SIG-M5 (cell line): ENCODE results near the gene ALK.

Experiments used
- DNase-seq: peaks from one replicate; lab custom pipeline; 2025; lab: John Stamatoyannopoulos, UW

ALK gene

DNA sequence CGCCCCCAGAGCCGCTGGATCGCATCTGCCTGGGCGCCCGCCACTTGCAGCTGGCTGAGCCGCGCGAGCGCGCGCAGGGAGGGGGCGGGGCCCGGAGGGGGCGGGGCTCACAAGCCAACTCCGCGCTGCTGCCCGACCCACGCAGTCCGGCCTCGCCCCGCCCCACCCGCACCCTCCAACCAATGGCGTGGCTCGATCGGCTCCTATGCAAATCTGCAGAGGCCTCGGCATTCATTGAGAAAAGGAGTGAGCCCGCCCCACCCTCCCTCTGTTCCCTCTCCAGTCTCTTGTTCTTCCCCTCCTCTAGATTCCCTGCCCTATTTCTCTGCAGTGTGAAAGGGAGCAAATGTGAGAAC lies at the start of gene ALK:
ALK (minus strand) TSS at position 27 of the 356 bp plus-strand sequence. CDS start 927 bp downstream, outside the sequence.
- no peak for DNase-seq

DNA sequence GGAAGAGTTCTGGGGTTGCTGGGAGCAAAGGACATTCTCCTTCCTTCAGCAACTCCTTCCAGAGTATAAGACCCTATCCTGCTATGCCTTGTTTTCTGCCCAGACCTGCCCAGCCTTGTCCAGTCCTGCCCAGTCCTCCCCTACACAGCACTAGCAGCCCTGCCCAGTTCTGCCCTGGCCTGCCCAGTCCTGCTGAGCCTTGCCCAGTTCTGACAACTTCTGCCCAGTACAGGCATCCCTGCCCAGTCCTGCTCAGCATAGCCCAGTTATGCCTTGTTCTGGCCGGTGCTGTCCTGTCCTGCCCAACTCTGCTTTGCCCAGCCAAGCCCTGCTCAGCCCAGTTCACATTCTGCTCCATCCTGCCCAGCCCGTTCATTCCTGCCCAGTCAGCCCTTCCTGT lies 44.9 kb upstream of the ALK start:
- DNase-seq: no peak

DNA sequence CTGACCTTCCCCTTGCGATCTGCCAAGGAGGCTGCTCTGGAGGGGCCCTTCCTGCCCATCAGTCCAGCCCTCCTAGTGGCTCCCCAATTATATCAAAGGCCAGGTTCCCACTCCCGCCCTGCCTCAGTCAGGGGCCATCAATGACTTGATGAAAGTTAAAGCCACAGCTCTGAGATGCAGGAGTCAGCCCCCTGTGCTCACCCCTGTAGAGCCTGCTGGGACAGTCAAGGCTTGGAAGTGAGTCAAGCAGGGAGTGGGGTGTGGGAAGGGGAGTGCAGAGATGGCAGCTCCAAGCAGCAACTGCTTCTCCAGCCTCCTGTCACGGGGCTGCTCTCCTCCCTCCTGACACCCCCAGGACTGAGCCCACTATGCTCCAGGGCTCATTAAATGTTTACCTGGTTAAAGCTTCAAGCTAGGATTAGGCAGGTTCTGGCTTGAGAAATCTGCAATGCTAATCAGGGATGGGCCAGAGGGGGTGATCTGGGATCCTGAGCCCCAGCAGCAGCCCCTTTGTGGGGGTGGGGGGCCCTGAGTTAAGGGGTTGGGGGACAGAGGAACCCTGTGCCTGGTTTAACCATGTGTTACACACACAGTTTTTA lies 42.7 kb upstream of the ALK start:
- DNase-seq: no peak

DNA sequence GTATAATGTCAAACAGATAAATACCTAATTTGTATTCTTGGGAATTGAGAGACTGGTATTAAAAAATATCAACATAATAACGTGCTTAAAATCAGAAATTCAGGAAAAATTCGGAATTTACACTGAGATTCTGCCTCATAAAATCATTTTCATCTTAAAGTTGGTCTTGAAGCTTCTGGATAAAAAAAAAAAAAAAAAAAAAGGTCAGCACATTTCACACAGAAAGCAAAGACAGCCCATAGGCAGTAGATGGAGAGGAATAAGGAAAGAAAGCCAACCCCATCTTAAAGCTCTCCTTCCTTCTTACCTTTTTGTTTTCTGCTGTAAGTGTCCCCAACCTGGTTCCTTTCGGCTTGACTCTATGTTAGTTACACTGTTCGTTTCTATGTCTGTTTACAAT lies 41.5 kb upstream of the ALK start:
- no peak for DNase-seq

DNA sequence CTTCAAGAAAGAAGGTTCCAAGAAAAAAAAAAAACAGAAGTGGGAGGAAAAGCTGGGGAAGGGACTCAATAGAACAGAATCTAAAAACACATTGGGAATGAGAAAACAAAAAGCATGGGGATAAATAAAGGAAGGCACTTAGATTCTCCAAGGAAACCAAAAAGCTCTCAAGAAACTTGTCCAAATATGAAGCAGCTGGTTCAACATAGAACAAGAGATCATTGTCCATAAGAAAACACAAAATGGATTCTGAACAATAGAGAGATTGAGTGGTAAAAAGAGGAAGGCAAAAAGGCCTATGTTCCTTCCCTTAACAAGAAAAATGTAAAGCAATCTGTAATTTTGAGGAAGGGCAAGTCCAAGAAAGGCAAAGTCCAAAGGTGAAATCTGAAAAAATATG lies 32.9 kb upstream of the ALK start:
- DNase-seq: no peak

DNA sequence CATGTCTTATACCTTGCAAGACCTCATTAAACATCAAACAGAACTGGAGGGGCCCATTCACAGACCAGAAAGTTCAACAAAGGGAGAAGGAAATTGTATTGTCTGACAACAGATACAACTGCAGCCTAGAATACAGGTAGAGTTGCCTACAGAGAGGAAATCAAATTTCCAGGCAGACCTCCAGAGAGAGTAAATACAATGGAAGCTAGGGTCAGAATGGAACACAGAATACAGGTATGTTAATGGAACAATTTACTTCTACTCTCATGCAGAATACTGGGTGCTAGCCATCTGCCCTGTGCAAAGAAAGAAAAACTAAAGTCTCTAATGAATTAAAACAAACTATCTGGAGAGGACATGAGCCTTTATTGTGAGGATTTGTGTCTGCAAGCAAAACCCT lies 31.6 kb upstream of the ALK start:
- DNase-seq: no peak

DNA sequence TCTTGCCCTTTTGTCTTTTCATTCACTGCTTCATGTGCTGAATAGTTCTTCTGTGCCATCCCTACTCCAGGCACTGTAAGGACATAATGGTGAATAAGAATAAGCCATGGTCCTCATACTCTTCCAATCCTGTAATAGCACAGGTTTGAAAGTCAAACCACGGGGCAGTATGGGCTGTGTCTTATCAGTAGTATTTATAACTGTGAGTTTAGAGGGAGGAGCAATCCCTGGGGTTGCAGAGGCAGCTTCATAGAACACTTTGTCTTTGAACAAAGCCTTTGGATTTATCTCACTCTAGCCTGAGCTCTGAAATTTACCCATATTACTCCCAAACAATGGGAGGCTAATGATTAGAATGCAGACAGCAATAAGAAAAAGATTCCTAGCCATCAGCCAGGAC lies 30.2 kb upstream of the ALK start:
- DNase-seq: no peak

DNA sequence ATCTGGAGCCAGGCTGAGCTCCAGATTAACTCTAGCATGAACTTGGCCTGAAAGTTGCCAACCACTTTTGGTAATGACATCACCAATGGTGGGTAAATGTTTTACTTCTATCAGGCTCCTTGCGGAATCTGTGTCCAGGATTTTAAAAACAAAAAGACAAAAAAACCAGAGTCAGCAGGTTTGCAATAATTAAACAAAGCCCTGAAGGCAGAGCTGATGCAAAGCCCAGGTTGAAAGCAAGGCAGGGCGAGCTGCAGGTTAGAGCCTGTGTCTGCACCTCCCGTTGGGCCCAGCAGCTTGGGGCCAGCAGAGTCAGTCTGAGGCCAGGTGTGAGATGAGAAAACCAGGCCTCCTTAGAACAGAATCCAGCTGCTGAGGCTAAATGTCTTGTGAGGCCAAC lies 29.1 kb upstream of the ALK start:
- DNase-seq: no peak

DNA sequence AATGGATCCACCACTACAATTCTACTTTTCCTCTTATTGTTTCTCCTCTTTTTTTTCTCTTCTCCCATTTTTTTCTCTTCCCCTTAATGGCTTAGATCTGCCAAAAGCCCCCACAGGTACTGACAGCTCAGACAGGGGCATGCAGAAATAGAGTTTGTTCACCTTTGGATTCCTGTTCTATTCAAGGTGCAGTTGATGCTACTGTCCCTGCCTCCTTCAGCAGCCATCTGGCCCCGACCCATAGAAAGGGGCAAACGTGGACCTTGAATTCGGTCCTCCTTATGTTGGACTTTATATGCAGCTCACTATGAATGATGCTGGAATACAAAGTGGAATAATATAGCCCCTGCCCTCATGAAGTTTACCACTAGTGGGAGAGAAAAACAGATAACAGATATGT lies 27.7 kb upstream of the ALK start:
- no peak for DNase-seq

DNA sequence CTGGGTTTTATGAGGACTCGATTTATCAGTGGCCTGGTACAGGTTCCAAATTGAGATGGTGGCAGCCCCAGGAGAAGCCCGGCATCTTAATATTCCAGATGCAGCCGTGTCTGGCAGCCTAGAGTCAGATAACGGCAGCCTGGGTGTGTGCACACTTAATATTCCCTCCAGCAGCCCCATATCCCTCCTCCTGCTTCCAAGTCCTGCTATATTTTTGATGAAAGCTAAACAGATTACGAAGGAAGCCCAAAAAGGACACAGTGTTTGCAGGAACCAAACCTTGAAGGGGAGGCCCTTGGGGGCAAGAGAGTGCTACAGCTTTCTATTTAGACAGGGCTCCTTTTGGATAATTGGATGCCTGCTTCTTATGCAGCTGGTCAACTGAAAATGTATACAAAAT lies 25.1 kb upstream of the ALK start:
- no peak for DNase-seq

DNA sequence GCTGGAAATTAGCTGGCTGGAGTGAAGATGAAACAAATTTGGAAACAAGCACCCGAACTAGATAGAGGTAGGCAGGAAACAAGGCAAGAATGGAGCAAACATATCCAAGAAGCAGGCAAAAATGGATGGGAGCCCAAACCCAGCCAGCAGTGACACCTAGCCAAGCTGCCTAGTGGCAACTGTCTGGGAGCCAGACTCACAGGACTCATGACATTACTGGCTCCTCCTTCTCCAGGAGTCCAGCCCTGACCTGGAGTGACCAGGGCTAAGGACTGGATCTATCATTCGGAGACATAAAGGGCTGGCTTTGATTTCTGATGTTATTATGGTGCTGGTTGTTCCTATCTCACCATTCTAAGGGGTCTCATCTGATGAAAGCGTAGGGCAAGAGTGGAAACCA lies 21.3 kb upstream of the ALK start:
- DNase-seq: no peak

DNA sequence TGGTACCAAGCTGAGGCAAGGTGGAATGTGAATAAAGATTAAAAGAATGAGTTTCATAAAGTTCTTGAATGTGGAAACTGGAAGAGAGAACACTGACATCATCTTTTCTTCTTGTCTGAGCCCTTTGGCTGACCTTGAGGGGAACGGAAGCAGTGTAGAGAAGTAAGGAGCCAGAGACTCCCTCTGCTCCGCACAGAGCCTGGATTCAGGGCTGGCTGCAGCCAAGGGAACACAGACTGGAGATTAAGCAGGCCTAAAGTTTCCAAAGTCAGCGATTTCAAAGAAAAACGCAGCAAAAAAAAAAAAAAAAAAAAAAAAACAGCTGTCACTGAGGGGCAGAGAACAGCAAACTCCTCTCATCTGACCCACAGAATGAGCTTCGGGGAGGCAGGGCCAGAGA lies 19.3 kb upstream of the ALK start:
- no peak for DNase-seq

DNA sequence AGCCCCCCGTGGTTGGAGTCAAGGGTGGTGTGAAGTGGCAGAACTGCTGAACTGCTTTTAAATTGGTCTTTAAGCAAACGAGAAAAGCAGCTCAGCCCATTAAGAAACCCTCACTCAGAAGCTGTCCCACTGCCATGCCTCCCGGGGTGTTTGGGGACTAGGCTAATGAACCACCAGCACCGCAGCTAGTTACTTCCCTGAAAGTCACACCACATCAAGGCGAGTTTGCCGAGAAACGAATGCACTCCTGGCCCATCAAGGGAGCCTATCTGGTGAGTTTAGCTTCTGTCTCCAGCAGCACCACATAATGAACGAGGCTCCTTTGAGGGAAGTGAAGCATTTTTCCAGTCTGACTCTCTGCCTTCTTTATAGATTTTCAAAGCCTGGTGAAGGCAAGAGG lies 14.6 kb upstream of the ALK start:
- no peak for DNase-seq

DNA sequence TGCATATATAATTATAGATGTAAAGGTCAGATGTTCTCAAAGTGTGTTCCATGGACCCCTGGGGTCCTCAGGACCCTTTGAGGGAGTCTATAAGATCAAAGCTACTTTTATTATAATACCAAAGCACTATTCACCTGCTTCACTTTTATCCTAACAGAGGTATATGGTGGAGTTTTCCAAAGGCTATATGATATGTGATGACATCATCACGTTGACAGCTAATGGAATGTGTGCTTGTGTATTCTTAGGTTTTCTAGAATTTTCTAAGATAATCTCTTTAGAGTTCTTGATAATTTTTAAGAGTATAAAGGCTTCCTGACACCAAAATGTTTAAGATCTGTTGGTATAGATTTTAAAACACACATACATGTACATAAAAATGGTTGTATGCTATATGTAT lies 10.4 kb upstream of the ALK start:
- DNase-seq: no peak

DNA sequence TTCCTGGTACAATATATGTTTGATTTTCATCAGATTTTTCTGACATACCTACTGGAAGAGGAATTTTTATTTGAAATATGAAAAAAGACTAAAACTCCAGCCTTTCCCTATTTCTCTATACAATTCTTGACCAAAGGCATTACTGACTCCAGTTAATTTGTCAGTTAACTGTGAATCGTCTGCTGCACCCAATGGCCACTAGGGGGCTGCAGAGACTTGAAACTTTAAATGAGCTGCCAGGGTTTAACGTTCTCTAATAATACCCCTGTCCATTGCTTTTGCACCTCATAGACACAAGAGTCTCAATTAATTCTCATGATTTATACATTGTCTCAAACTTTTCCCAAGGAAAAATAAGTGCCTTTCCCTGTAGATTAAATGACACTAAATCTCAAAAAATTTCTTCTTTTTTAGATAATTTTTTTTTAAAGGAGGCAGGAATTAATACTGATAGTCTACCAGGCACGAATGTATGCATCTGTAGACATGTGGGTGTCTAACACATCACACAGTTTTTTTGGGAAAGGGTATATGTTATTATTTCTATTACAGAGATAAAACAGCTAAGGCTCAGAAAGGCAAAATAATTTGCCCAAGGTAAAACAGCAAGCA lies 1.8 kb upstream of the ALK start:
- no peak for DNase-seq

DNA sequence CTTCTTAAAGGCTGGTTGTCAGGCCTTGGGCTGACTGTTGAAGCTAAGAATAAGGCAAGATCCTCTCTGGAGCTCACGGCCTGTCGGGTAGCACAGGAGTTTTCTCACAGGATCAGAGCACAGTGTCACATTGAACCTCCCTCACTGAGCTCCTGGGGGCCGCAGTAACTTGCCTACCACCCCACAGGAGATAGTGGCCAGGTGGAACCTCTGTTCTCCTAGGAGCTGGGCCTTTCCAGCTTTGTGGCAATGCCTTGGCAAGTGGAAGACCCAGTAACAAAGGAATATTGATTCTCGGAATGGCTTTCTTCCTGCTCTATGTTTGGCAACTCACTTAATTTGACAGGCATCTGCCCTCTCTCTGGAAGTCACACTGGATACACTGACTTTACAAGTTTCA lies 1.2 kb upstream of the ALK start:
- no peak for DNase-seq

DNA sequence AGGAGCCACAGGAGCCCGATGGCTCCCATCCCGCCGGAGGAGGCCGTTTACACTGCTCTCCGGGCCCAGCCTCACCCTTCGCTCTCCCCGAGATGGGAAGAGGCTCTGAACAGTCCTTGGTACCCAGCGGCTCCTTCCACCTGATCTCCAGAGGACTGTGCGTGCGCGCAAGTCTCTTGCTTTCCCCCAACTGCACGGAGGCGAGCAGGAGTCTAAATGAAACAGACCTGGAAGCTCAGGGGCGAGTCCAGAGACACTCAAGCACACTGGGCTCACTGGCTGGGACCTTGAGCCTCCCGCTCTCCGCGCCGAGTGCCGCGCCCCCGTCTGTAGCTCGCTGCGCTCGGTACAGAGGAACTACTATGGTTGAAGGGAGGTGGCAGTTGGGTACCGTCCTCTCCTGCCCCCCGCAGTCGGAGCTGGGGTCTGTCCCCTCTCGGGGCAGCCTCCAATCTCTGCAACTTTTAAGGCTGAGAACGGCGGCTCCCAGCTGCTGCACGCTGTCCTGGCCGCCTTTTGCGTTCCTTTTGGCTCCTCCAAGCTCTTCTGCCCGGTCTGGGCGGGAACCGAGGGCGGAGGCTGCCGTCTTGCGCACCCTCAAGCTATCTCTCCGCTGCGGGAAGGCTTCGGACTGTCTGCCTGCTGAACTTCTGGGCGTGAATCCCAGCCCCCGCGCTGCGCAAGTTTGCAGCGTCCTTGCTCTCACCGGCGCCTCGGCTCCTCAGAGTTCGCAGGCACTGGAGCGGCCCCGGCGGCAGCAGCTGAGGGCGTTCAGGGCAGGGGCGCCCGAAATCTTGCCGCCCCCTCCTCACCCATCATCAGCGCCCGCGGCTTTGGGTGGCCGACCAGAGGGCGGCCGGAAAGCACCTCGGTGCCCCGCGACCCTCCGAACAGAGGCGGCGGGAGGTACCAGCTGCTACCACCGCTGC lies 491 bp downstream of the ALK start:
- DNase-seq: no peak

DNA sequence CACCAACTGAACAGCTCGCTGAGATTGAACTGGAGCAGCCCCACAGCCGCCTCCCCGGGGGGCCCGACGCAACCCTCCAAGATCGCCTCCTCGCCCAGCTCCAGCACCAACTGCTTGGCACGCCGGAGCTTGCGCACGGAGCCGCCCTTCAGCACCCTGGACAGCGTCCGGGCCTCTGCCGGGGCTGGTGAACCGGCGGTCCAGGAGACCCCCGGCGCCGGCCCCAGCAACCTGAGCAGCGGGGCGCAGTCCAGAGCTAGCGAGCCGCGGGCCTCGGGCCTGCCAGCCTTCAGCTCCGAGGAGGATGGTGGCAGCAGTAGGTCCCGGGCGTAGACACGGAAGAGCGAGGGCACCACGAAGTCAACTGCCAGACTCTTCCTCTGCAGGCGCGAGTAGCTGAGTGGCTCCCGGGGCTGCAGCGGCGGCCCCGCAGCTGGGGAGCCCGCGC lies 1.2 kb downstream of the ALK start:
- DNase-seq: no peak

DNA sequence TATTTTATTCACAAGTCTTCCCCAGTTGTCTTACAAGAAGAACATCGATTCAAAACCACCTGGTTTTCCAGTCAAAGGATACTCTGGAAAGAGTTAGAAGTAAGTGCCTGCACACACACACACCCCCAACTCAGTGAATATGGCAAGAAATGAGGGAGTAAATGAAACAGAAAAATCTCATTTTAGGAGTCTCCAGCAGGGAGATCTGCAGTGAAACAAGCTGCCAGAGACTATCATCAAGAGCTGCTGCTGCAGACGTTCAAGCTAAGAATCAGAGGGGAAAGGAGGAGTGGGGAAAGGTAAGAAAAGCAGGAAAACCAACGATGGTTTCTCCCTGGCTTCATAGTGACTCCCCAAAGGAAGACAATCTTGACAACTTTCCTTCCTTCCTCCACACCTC lies 2.4 kb downstream of the ALK start:
- DNase-seq: no peak

DNA sequence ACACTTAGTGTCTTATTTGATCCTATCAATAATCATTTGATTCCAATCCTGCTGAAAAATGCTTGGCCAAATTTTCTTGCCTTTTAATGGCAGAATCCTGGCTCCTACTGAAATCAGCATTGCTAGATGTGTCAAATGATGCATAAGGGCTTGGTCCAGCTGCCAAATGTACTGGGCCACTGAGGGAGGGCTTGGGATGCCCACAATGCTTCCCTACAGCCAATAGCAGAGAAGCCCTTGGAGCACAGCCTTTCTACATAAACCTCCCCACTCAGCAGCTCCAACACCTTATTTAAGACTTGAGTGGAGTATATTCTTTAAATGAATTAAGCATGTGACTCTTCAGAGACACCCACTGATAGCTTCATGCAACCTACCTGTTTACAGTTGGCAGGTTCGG lies 3.6 kb downstream of the ALK start:
- DNase-seq: no peak

DNA sequence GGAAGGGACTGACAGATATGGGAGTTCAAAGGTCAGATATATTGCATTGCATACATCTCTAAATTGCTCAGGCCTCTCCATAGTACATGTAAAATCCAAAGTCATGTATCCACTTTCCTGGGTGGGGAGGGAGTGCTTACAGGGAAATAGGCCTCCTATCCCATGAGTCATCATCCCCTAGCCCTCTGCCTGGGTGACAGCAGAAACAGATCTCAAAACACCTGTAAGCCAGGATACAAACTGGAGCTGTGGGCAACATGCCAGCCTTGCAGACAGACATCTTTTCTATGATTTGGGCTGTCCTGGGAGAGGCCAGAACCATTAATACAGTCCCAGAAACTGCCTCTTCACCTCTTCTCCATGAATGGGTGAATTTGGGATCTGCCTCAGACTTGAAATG lies 4.8 kb downstream of the ALK start:
- no peak for DNase-seq

DNA sequence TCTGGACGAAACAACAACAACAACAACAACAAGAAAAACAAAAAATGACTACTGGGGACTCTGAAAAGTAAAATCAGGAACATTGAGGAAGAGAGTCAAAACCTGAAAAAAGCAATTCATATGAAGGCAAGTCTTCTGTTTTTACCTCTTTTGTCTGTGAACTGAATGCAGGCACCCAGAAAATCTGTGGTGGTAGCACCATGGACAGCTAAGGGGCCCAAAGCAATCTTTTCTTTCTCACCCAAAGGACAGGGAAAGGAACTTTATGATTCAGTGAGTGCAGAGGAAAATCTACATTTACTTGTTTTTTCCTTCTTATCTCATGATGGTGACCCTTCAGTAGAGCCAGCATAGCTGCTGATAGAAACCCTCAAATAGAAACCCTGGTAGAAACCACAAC lies 10.4 kb downstream of the ALK start:
- no peak for DNase-seq

DNA sequence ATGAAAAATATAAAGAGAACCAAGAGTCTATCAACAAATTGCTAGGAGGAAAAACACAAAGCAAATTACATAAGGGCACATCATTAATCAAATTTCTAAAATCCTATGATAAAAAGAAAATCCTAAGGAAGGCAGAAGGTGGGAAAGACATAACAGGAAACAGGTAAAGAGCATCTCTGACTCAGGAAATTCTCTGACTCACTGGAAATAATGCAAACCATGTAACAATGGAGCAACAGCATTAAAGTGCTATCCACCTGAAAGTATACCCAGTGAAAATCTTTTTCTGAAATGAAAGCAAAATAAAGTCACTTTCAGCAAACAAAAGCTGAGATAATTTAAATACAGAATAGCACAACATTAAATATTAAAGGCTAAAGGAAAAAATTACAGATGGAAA lies 10.9 kb downstream of the ALK start:
- no peak for DNase-seq
